Peyer's patch (tissue), 4 donors: ENCODE results near the gene ARFRP1.

Source experiments
- POLR2A ChIP-seq, 2 donors: fragments of 450-650 bp; IDR thresholded peaks; one replicate each; pipeline ENCODE4 v1.5.1; 2017; ENCODE audit warnings: antibody characterized with exemption in 2 of 2, mild to moderate bottlenecking in 2 of 2, moderate library complexity in 2 of 2
- TF ChIP-seq, protein P1 (sequence below), 6 experiments: fragments of 450-650 bp in 4 of 6; fragments of 200-600 bp in 2 of 6; sonication (generic) in 1 of 6; IDR thresholded peaks; one replicate each; pipeline ENCODE4 v1.5.1; 2017 to 2019; ENCODE audit warnings: antibody characterized with exemption in 6 of 6, mild to moderate bottlenecking in 3 of 6, moderate library complexity in 1 of 6

DNA sequence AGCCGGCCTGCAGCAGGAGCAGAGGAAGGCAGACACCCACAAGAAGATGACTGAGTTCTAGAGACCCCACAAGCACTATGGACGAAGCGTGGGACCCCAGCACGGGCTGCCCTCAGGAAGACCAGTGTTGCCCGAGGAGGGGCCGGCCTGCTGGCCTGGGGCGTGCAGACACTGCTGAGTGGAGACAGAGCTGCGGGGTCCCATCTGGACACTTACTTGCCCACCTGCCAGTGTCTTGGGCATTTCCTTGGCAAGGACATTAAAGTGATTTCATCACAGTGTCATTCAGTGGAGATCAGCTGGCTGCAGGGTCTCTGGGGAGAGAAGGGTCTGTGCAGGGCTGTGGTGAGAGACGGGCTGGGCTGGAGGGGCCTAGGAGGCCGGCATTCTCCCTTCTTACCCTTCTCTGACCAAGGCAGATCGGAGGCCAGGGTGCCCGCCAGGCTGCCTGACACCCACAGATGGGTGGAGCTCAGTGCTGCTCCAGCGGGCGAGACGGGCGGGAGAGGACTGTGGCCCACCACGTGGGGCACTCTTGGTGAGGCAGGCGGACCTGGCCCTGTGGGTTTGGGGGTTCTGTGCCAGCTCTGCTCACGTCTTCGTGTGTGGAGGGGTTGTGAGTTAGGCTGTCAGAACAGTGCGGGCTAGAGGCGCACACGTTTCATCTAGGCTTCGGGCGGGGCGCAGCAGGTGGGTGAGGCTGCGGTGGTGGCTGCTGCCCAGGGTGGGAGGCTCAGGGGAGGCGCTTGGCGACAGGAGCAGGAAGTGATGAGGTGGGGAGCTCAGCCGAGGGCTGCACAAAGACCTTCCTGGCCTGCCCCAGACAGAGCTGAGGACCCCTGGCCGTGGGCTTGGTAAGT is 28.3 kb upstream of the ARFRP1 start, which contains the start of gene LIME1:
- TF ChIP-seq, protein P1, sequence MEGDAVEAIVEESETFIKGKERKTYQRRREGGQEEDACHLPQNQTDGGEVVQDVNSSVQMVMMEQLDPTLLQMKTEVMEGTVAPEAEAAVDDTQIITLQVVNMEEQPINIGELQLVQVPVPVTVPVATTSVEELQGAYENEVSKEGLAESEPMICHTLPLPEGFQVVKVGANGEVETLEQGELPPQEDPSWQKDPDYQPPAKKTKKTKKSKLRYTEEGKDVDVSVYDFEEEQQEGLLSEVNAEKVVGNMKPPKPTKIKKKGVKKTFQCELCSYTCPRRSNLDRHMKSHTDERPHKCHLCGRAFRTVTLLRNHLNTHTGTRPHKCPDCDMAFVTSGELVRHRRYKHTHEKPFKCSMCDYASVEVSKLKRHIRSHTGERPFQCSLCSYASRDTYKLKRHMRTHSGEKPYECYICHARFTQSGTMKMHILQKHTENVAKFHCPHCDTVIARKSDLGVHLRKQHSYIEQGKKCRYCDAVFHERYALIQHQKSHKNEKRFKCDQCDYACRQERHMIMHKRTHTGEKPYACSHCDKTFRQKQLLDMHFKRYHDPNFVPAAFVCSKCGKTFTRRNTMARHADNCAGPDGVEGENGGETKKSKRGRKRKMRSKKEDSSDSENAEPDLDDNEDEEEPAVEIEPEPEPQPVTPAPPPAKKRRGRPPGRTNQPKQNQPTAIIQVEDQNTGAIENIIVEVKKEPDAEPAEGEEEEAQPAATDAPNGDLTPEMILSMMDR (IDR thresholded peaks at IDR 0.05) = no peak
- TF ChIP-seq POLR2A (IDR thresholded peaks at IDR 0.05) = no peak
